CD4-positive, alpha-beta T cell treated with Interleukin-21 for 1 hour (primary cell): Measurements from ENCODE around the gene SUN2.

ENCODE experiments used
- DNase-seq: peaks from one replicate; pipeline ENCODE4 v3.0.0-alpha.2; 2020

The SUN2 gene

DNA sequence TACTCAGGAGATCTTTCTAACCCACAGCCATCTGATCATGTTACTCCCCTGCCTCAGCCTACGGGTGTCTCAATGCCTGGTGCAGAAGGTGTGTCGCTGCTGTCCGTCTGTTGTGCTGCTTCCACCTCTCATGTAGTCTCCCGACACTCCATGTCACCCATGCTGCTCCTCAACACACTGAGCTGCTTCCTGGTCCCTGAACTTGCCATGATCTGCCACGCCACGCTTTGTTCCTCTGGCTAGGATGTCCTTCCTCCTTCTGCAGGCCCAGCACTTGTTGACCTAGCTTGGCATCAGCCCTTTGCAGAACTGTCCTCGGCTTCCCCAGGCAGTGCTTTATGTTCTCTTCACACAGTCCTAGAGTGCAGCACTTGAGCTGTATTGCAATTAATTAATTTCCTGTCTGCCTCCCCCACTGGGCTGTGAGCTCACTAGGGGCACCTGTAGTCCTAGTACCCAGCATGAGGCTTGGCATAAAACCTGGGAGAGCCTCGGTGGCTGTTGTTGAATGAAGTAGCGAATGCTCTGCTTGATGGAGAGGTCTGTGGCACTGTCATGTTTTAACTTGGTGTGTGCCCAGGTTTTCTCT is 40.5 kb downstream of the SUN2 start:
- DNase-seq: no peak

- DNase-seq: no peak
Measured at GRCh38 chr22:38713921-38714320, 41.9 kb downstream of the SUN2 start.

GRCh38 chr22:38712486-38713207 is 43.2 kb downstream of the SUN2 start:
- no peak for DNase-seq

DNA sequence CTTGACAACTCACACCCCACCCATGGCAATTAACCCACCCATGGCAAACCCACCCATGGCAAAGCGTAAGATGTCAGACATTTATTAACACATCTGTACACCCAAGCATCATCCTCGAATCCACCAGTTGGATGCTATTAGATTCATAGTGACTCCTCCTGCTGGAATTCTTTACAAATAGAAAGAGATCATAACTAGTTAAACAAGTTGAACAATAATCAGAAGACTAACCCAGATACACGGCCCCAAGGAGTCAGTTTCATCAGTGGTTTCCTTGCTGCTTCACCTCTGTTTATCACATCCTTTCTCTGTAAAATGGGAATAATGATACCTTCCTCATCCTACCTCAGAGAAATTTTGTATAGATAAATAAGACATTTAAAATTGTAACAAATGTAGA is 44.9 kb downstream of the SUN2 start:
- no peak for DNase-seq

GRCh38 chr22:38710351-38710750 is 45.4 kb downstream of the SUN2 start:
- DNase-seq: no peak

- DNase-seq: no peak
Measured at GRCh38 chr22:38709306-38709705, 46.5 kb downstream of the SUN2 start.

- no peak for DNase-seq
Measured at GRCh38 chr22:38707984-38708383, 47.8 kb downstream of the SUN2 start.

GRCh38 chr22:38707346-38707745 is 48.5 kb downstream of the SUN2 start:
- DNase-seq: no peak

- no peak for DNase-seq
Measured at GRCh38 chr22:38706901-38707195, 49.0 kb downstream of the SUN2 start.

DNA sequence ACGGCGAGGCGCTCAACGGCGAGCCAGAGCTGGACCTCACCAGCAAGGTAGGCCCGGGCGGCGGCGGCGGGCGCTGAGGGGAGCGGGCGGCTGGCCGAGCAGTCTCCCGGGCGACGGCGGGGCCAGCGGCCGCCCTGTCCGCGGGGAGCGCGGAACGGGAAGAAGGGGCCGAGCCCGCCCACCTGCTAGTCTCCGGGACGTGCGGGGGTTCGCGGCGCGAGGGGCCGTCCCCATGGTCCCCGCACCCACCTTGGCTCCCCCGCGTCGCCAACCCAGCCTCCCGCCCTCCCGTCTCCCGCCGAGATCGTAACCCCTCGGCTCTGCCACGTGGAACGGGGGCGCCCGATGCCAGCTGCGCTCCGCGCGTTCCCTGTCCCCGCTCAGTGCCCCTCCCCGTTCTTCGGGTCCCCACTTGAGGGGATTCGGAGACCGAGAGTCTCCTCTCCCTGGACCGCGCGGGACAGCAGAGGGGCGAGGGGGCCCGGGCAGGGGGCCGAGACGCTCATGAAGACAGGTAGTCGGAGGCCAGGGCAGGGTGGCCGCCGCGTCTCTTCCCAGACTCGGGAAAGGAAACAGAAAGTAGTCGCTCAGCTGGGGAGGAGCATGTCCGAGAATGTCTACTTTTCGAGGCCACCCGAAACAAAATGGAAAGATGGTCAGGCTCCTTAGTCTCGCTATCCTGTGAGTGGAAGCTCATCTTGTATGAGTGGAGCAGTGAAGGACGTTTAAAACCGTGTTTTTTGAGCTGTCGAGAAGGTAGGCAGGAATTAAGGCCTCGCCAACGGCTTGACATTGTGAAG is 49.5 kb downstream of the SUN2 start:
- DNase-seq: peak; percentile 49

GRCh38 chr22:38705235-38706100 is 50.3 kb downstream of the SUN2 start, which contains the start of gene GTPBP1:
Gene GTPBP1, plus strand, starts transcription at chr22:38705944. Its CDS starts 12 bp downstream, at chr22:38705956.
- peak; percentile 100 for DNase-seq

- no peak for DNase-seq
Measured at GRCh38 chr22:38704654-38705234, 51.1 kb downstream of the SUN2 start.

DNA sequence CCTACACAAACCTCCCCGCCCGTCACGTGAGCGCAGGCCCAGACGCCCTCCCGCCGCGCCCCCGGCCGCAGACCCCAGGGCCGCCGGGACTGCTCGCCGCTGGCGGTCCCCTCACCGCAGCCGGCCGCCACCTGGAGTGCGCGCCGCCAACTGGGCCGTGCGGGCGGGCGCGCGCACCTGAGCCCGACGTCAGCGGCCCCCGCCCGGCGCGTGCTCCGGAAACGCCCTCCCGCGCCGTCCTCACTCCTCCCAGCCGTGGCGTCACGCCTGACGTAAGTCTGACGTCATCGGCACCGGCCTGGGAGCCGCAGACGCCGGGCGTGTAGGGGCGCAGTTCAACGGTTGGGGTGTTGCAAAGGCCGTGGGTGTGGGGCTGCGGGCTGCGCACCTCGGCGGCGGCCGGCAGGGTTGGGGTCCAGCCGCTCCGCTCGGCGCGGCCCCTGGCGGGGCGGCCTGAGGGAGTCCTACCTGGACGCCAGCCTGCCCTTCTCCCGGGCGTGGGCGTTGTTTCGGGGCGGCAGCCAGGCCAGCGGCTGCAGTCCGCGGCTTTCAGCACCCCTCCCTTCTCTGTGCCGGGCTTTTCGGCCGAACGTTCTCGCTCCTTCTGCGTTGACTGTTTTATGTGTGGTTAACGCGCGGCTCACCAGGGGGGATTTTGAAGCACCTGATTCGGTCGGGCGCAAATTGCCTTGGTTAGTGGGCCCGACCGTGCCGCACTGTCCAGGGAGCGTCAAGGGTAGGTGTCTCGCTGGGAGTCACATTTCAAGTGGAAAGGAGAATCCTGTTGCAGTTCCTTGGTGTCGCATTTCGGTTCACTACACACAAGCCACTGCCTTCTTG is 54.8 kb downstream of the SUN2 start, which contains the start of gene JOSD1:
JOSD1 (minus strand) TSS at position 155 of the 840 bp plus-strand sequence. CDS start 956 bp downstream, outside the sequence.
- peak; percentile 98 for DNase-seq

- DNase-seq: no peak
Measured at GRCh38 chr22:38700270-38700788, 55.5 kb downstream of the SUN2 start.

DNA sequence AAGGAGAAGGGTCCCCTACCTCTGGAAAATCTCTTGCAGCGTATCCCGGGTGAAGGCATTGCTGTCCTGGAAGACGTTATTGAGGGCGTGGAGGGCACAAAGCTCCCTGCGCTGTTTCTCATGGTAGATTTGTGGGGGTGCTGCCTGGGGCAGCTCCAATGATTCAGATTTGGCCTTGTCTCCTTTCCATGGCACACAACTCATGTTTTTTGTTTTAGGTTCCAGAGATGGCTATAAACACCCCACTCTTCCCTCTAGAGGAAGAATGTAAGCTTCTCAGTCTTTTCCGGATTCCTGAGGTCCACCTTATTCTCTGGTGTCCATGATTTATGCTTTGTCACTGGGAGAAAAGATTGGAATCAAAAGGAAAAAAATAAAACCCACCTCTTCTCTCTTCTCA is 56.0 kb downstream of the SUN2 start:
- DNase-seq: no peak

GRCh38 chr22:38699143-38699542 is 56.7 kb downstream of the SUN2 start:
- DNase-seq: no peak

DNA sequence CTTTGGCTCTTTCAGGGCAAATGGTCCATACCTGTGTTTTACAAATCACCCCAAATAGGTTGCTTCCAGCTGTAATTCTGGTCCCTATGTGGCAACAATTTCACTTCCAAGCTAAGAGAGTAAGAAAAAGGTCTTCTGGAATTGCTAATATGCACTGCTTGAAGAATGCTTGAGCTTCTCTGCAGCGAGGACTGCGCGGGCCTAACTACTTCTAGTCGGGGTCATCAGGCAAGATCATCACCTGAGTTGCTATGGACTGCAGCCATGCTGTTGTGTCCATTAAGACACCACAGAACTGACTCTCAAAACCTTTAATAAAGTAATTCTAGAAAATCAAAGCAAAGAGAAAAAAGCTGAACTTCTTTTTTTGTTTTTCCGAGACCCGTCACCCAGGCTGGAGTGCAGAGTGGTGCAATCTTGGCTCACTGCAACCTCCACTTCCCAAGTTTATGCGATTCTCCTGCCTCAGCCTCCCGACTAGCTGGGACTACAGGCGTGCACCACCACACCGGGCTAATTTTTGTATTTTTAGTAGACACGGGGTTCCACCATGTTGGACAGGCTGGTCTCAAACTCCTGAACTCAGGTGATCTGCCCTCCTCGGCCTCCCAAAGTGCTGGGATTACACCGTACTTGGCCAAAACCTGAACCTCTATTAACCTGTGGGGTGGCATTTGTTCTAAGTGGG is 57.2 kb downstream of the SUN2 start:
- no peak for DNase-seq

DNA sequence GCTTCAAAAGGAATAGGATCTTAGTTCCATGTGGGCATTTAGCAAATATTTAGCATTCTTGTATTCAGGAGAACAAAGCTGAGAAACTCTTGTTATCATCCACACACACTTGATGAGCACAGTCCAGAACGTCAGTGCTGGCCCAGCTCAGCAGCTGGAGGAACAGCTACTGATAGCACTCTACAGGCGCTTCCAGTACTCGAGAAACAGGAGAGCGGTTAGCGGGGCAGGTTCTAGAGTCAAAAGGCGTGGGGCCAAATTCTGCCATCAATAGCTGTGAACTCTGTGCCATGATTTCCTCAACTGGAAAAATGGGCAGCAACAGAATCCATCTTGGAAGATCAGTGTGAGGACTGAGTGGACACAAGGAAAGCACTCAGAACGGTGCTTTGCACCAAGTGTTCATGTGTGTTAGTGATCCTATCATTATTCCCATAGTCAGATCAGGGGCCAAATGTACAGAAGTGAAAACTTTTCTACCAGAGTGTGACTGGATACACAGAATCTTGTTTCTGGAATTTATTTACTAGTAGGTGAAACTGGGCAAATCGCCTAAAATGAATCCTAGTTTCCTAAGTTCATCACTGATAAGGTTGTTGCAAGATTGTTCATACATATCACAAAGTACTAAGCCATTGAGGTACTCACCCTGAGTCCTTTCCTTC is 58.2 kb downstream of the SUN2 start:
- no peak for DNase-seq

- DNase-seq: no peak
Measured at GRCh38 chr22:38696606-38697424, 59.0 kb downstream of the SUN2 start.
